Measurements from ENCODE around the gene B3GALT4.
"Not testable (repeated sequence)": the region's sequence is repeated elsewhere in the genome, so short reads cannot be mapped to it uniquely, and the experiment has no call there.

B3GALT4 gene

DNA sequence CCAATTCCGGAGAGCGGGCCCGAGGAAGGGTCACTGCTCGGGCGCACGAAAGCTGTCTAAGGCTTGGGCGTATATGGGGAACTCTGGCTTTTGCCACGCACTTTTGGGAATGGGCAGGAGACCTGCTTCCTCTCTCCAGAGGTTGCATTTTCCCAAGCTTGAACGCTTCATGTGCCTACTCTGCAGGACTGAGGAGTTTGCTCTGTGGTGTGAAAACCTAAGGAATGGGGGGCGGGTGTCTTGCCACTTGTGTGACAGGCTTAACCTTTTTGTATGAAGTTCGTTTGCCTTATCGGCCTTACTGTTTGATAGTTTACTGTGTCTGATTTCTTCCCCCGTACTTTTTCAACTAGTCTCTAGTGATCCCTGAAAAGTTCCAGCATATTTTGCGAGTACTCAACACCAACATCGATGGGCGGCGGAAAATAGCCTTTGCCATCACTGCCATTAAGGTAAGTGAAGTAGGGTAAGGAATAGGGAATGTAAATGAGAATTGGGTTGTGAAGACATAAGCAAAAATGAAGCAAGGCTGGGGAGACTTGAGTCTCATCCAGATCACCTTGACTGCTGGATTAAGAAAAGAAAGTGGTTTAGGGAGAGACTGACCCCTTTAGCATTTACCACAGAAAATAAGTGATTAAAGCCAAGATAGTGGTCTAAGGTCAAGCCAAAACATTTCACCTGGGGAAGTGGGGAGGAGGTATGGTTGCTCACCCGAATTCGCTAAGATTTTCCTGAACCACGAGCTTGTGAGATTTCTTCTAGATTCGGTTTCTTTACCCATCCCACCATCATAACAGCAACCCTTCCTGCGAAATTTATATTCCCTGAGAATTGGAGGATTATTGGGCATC lies 4.4 kb upstream of the B3GALT4 start:
- no peak for DNase-seq (ENCODE audit: low spot score)

DNA sequence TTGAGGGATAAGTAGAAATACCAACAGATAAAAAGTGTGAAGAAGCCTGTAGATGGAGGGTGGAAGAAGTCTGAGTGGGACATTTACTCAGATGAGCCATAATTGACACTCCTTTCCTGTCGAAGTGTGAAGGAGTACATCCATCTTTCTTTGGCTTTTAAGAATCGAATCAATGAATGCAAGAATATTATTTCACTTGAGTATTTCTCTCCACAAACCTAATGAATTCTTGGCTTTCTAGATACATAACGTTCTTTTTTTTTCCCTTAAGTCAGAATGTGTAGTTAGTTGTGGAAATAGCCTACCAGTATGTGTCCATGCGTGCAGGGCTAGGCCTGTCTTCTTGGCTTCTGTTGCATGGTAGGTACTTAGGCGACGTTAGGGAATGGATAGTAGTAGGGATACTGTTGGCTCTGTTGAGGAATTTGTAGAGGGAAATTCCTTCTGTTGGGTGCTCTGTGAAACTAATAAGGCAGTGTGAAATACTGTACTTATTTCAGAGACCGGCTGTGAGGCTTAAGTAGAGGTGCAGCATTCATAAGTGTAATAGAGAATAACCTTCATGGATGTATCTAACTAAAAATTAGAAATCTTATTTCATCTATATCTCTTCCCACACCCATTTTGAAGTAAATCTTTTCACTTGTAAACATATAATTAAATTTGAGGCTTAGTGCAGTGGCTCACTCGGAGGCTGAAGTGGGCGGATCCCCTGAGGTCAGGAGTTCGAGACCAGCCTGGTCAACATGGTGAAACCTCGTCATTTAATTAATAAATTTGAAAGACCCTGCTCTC lies 3.6 kb upstream of the B3GALT4 start:
- DNase-seq (ENCODE audit: low spot score), result peak; percentile 40

DNA sequence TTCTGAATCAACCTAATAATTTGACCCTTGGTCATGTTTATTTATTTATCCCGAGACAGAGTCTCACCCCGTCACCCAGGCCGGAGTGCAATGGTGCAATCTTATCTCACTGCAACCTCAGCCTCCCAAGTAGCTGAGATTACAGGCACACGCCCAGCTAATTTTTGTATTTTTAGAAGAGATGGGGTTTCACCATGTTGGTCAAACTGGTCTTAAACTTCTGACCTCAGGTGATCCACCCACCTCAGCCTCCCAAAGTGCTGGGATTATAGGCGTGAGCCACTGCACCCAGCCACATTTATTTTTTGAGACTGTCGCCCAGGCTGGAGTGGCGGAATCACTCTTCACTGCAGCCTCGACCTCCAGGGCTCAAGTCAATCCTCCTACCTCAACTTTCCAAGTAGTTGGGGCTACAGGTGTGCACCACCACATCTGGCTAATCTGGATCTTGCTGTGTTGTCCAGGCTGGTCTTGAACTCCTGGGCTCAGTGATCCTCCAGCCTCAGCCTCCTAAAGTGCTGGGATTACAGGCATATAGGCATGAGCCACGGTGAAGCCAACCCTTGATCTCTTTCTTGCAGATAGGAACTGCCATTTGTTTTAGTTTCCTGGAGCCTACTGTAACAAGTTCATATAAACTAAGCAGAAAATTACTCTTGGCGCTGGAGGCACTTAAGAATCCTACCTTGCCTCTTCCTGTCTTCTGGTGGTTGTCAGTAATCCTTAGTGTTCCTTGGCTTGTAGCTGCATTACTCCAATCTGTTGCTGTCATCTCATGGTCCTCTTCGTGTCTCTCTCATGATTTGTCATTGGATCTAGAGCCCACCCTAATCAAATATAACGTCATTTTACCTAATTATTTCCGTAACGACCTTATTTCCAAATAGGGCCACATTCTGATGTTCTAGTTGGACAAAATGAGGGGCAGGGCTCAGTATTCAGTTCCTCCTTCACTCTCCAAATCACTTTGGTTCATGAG lies 2.7 kb upstream of the B3GALT4 start:
- DNase-seq (ENCODE audit: low spot score), result peak; percentile 62

DNA sequence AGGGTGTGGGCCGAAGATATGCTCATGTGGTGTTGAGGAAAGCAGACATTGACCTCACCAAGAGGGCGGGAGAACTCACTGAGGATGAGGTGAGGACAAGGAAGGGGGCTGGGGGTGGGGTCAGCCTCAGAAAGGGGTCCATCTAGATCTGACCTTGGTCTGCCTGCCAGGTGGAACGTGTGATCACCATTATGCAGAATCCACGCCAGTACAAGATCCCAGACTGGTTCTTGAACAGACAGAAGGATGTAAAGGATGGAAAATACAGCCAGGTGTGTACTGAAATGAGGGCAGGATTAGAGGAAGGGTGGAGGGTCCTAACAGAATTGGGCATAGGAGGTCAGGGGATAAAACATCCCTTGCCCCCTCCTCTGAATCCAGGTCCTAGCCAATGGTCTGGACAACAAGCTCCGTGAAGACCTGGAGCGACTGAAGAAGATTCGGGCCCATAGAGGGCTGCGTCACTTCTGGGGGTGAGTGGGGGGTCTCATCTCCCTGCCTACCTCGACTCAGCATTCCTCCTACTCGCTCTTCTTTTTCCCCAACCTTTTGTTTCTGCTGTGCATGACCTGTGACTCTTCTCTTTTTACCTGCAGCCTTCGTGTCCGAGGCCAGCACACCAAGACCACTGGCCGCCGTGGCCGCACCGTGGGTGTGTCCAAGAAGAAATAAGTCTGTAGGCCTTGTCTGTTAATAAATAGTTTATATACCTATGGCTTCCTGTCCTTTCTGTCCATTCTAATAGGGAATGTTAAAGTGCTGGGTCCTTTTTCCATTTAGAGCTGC lies 935 bp upstream of the B3GALT4 start:
- peak; percentile 37 for DNase-seq (ENCODE audit: low spot score)

DNA sequence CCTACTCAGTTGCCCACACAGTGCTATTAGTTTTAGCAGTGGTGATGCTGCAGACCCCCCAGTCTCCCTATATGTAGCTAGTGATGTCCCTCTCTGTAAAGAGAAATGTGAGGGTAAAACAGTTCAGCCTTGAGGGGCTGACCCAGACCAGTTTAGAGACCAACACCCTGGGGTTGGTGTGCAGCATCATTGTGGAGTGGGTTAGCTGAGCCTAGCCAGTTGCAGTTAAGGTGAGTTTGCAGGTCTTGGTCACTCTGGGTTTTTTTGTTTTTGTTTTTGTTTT lies 401 bp upstream of the B3GALT4 start:
- DNase-seq (ENCODE audit: low spot score), result no peak

DNA sequence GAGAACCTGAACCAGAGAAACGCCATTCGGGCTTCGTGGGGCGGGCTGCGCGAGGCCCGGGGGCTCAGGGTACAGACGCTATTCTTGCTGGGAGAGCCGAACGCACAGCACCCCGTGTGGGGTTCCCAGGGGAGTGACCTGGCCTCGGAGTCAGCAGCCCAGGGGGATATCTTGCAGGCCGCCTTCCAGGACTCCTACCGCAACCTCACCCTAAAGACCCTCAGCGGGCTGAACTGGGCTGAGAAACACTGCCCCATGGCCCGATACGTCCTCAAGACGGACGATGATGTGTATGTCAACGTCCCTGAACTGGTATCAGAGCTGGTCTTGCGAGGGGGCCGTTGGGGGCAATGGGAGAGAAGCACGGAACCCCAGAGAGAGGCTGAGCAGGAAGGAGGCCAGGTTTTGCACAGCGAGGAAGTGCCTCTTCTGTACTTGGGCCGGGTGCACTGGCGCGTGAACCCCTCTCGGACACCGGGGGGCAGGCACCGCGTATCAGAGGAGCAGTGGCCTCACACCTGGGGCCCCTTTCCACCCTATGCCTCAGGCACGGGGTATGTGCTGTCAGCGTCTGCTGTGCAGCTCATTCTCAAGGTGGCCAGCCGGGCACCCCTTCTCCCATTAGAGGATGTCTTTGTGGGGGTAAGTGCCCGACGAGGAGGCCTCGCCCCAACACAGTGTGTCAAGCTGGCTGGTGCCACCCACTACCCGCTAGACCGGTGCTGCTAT lies 904 bp downstream of the B3GALT4 start:
- peak; percentile 38 for DNase-seq (ENCODE audit: low spot score)

DNA sequence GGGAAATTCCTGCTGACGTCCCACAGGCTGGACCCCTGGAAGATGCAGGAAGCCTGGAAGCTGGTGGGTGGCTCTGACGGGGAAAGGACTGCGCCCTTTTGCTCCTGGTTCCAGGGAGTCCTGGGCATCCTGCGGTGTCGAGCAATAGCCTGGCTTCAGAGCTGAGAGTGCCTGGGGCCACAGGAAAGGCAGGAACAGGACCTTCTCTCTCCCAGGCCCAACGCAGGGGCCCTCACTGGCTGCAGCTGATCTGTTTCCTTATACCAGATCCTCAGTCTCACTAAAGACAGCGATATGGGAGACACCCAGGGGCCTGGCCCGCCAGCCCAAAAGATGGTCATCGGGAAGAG lies 1.4 kb downstream of the B3GALT4 start:
- DNase-seq (ENCODE audit: low spot score), result no peak

DNA sequence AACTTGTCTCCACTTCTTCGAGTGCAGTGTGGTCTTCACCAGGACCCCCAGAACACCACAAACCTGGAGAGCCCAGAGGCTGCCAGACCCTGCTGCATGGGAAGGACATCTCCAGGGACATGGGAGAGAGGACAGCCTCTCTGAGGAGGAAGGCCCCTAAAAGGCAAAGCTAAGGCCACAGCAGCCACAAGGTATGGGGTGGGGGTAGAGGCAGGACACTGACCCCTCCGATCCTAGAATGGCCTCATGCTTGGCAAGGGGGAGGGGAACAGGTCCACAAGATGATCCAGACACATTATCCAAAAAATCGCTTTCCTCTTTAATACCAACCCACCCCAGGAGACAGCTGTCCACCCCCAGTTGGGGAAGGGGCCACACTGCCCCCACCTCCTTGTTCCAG lies 1.9 kb downstream of the B3GALT4 start:
- no peak for DNase-seq (ENCODE audit: low spot score)

DNA sequence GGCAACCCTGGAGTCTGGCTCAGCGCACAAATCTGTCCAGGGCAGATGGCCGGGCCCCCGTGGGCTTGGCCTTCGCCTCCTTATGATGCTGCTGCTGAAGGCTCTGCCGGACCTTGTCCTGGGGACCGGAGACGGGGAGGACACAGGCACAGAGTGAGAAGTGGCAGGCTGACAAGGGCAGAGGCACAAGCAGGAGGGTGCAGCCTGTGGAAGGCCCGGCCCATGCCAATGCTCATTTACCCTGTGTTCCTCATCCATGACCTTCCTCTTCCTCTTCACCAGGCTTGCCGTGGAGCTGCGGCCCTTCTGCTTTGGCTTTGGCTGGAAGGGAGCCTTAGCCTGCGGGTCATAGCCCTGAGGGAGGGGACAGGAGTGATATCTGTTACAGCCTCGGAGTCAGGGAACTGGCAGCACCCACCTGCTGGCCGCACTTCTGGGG lies 2.4 kb downstream of the B3GALT4 start:
- no peak for DNase-seq (ENCODE audit: low spot score)

DNA sequence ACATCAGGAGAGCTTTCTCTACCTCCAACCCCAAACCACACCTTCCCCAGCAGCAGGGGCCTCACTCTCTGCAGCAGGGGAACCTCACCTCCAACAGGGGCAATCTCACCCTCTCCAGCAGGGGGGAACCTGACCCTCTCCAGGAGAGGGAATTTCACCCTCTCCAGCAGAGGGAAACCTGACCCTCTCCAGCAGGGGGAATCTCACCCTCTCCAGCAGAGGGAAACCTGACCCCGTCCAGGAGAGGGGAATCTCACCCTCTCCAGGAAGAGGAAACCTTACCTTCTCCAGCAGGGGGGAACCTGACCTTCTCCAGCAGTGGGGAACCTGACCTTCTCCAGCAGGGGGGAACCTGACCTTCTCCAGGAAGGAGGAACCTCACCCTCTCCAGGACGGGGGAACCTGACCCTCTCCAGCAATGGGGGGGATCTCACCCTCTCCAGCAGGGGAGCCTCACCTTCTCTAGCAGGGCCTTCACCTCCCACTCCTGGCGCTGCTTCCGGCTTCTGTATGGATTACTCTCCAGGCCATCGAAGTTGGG lies 3.1 kb downstream of the B3GALT4 start:
- peak; percentile 81 for DNase-seq (ENCODE audit: low spot score)

DNA sequence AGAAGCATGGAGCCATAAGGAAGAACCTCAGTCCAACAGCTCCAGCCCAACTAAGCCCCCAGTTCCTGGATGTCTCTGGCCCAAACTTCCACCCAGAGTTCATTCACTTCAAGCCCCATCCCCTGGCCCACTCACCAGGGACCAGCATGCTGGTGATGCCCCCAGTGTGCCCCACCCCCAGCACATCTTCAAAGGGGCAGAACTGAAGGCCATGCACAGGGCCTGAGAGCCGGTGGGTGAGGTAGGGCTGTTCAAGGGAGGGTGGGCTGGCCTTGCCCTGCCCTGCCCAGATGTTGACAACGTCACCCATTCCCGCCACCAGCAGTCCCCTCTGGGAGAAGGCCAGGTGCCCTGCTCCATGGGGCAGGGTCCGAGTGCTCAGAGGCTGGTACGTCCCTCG lies 3.6 kb downstream of the B3GALT4 start:
- no peak for DNase-seq (ENCODE audit: low spot score)

DNA sequence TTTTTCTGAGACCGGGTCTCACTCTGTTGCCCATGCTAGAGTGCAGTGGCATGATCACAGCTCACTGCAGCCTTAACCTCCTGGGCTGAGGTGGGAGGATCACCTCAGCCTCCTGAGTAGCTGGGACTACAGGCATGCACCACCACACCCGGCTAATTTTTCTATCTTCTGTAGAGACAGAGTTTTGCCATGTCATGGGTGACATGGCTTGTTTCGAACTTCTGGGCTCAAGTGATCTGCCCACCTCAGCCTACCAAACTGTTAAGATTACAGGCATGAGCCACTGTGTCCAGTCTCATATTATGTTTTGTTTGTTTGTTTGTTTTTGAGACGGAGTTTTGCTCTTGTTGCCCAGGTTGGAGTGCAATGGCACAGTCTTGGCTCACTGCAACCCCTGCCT lies 8.3 kb downstream of the B3GALT4 start:
- not testable (repeated sequence) for DNase-seq (ENCODE audit: low spot score)

DNA sequence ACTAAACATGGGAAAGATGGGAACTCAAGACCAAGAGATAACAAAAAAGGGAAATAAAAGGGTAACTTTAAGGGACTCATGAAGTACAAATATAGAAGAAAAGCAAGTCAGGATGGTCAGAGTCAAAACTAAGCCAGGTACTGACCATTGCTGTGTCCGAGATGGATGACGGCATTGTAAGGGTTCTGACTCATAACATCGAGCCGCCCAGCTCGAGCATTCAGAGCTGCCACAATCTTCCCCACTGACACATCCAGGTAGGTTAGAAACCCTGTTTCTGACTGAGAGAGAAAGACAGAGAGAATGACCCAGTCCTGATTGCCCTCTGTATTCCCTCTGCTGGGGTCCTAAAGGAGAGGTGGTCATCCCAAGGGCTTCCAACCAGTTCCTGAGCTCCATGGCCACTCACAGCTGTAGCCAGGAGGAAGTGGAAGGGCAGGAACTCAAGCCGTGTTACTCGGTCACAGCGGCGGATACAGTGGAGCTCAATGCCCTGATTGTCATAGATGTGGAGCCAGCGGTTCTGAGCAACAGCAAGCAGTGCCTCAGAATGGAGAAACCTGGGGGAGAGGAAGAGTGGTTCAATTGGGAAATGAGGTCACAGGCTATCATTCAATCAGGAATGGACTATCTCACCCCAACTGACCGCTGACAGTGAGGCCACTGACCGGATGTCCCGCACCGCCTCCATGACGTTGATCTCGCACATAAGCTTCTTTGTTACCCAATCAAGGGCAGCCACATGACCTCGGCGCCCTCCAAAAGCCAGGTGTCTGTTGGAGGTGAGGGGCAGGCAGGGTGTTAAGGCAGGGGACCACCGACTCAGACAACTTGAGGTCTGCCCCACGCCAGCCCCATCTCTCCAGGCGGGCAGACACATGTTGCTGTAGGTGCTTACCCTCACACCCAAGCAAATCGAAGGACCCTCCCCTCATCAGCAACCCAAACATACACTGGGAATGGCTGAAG lies 10.3 kb downstream of the B3GALT4 start:
- DNase-seq (ENCODE audit: low spot score), result no peak

DNA sequence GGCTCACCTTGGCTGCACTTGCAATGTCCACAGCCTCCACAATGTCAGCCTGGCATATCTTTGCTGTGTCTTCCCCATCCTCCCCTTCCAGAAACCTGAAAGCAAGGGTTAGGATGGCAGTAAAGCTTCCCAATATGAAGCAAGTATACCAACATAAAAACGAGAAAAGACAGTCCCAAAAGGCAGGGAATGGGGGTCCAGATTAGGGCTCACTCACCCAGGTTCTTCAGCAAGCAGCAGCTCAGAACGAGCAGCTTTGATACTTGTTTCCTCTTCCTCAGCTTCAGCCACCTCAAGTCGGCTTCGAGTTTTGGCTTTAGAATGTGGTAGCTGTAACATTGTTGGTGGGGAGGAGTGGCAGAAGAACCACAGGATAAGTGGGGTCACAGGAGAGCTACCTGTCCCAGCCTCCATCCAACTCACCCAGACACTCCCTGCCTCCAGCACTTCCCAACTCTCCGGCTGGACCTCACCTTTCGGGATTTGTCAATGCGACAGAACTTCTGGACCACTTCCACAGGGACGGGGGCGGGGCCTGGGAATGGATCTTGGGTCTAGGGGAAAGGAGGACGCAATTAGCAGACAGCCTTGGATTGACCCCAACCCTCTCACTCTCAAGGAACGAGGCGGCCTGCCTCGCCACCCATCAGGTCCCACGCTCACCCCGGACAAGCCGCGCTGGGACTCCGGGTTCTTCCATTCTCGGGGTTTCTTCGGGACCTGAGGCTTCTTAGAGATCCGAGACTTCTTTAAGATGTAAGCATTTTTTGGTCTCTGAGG lies 11.4 kb downstream of the B3GALT4 start:
- DNase-seq (ENCODE audit: low spot score), result no peak

DNA sequence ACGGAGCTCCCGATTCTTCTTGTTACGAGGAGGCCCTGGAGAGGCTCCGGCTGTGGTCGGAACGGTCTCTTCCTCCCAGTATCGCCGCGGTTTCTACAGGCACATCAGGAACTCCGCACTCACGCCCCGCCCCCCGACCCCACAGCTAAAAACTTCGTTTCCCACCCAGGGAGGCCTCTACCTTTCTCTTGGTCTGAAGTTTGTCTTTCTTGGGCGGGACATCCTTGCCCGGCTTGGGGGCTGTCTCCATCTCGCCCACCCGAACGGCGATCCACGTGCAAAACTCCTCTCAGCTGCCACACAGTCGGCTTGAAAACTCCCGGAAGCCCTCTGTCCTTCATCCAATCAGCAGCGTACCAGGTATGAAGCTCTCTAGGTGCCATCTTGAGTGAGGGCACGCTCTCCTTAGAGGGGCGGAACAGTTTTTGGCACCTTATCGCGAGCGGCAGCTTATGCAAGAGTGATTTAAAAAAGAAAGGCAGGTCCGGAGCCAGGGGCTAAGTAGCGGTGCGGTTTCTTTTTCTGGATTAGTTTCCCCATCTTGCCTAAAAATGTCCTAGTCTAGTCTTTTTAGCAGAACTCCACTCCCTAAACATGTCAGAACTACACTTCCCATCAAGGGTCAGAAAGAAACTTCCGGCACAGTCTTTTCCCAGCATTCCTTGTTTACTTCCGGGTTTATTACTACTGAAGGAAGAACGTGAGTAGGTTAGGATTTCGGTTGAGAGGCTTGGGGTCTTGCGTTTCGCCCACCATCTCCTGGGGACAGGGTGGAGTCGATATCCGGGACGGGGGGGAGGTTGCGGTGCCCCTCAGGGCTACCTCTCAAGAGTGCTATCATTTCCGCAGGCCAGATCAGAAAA lies 12.2 kb downstream of the B3GALT4 start, which contains the start of the genes PFDN6 and WDR46:
PFDN6 (plus strand) TSS at position 681 of the 863 bp plus-strand sequence. CDS start 256 bp downstream, outside the sequence.
WDR46 (minus strand) TSS at position 319 of the 863 bp plus-strand sequence; CDS start at position 250, 69 bp downstream.
- DNase-seq (ENCODE audit: low spot score), result peak; percentile 94

DNA sequence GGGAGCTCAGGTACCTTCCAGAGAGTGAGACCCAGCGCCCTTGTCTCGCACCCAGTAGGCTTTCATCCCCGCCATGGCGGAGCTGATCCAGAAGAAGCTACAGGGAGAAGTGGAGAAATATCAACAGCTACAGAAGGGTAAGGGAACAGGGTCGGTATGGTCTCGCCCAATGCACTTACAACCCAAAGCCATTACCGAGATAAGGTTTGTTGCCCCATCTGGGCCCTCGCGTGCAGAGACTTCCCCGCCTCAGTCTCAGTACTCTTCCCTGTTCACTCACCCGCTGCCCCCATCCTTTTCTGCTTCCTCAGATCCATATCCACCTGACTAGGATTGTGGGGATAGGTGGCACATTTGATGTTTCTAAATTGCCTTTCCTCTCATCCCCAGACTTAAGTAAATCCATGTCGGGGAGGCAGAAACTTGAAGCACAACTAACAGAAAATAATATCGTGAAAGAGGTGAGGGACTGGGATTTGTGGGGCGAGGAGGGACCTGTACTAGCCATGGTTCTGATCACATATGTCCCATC lies 12.9 kb downstream of the B3GALT4 start:
- DNase-seq (ENCODE audit: low spot score), result no peak

DNA sequence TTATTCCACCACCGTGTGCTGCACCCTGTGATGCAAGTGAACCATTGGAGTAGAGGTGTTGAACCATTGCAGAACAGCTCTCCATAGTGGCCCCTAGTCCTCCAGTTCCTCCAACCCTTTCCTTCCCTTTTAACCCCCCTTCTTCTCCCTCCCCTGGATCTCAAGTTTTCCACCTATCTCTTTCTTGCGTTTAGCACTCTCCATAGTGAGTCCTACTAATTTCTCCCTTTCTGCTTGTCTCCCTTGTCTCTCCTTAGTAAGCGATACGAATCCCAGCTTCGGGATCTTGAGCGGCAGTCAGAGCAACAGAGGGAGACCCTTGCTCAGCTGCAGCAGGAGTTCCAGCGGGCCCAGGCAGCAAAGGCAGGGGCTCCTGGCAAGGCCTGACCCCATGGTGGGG lies 13.5 kb downstream of the B3GALT4 start:
- no peak for DNase-seq (ENCODE audit: low spot score)
